Esophagus squamous epithelium (tissue), 4 donors: ENCODE data around the gene STK32C.

ENCODE experiments used
- CTCF ChIP-seq, 6 experiments: fragments of 450-650 bp in 4 of 6; fragments of 200-600 bp in 2 of 6; sonication (generic) in 2 of 6; IDR thresholded peaks; one replicate each; pipeline ENCODE4 v1.5.1; 2016 to 2019; ENCODE audit warnings: antibody characterized with exemption in 6 of 6, mild to moderate bottlenecking in 4 of 6, moderate library complexity in 4 of 6
- POLR2A ChIP-seq, 4 donors: fragments of 450-650 bp; IDR thresholded peaks; one replicate each; pipeline ENCODE4 v1.6.1; 2017; ENCODE audit warnings: antibody characterized with exemption in 4 of 4, mild to moderate bottlenecking in 4 of 4, moderate library complexity in 3 of 4

GRCh38 chr10:132300582-132300981 is 7.2 kb downstream of the STK32C start:
- no peak for TF ChIP-seq CTCF (IDR thresholded peaks at IDR 0.05)
- TF ChIP-seq POLR2A (IDR thresholded peaks at IDR 0.05), result no peak
